Spleen (tissue), 11 donors: ENCODE results near the gene CUL3. TPM values are rescaled to one million over a fixed set of nuclear protein-coding genes. Genes with fewer than 3 reads are reported as not detected.

Experiments used
- DNase-seq: peaks from one replicate; pipeline ENCODE4 v3.0.0-alpha.2; 2020
- H3K27ac ChIP-seq, 8 donors: fragments of 200-600 bp; sonication (generic) in 7 of 8; 1 replicate in 4 of 8; 2 replicates in 4 of 8; pipeline versions ENCODE4 v1.5.0 to v1.8.0; 2016 to 2021; ENCODE audit warnings: inconsistent platforms in 4 of 8, mild to moderate bottlenecking in 4 of 8, moderate library complexity in 1 of 8
- H3K27me3 ChIP-seq, 7 donors: fragments of 200-600 bp; sonication (generic) in 6 of 7; replicated peaks in 1 of 7; 1 replicate in 4 of 7; 2 replicates in 3 of 7; pipeline versions ENCODE4 v1.5.0 to v1.8.0; 2016 to 2021; ENCODE audit warnings: inconsistent platforms in 3 of 7, mild to moderate bottlenecking in 1 of 7
- H3K36me3 ChIP-seq, 6 donors: fragments of 200-600 bp; sonication (generic) in 5 of 6; 1 replicate in 4 of 6; 2 replicates in 2 of 6; pipeline versions ENCODE4 v1.5.0 to v1.8.0; 2016 to 2021; ENCODE audit warnings: inconsistent platforms in 2 of 6
- H3K4me1 ChIP-seq, 6 donors: fragments of 200-600 bp; sonication (generic) in 5 of 6; 1 replicate in 3 of 6; 2 replicates in 3 of 6; pipeline versions ENCODE4 v1.5.0 to v1.8.0; 2016 to 2021; ENCODE audit warnings: inconsistent platforms in 3 of 6
- H3K4me3 ChIP-seq, 8 donors: fragments of 200-600 bp; sonication (generic) in 7 of 8; 1 replicate in 4 of 8; 2 replicates in 4 of 8; pipeline versions ENCODE4 v1.5.0 to v1.8.0; 2016 to 2021; ENCODE audit warnings: inconsistent platforms in 4 of 8, mild to moderate bottlenecking in 4 of 8, moderate library complexity in 2 of 8
- H3K9me3 ChIP-seq, 8 donors: fragments of 200-600 bp; sonication (generic) in 7 of 8; 1 replicate in 4 of 8; 2 replicates in 4 of 8; pipeline versions ENCODE4 v1.5.0 to v1.8.0; 2016 to 2021; ENCODE audit warnings: inconsistent platforms in 4 of 8
- CTCF ChIP-seq, 11 experiments: fragments of 200-600 bp in 7 of 11; fragments of 450-650 bp in 4 of 11; sonication (generic) in 4 of 11; IDR thresholded peaks in 8 of 11; conservative IDR thresholded peaks in 3 of 11; 1 replicate in 7 of 11; 2 replicates in 4 of 11; pipeline versions ENCODE4 v1.4.0 to v1.8.0; 2016 to 2021; ENCODE audit warnings: antibody characterized with exemption in 11 of 11, inconsistent platforms in 4 of 11, mild to moderate bottlenecking in 1 of 11
- POLR2A ChIP-seq, 3 donors: fragments of 450-650 bp; IDR thresholded peaks; one replicate each; pipeline ENCODE4 v1.5.1; 2017; ENCODE audit warnings: antibody characterized with exemption in 3 of 3, mild to moderate bottlenecking in 1 of 3
- POLR2AphosphoS5 ChIP-seq, 3 donors: sonication (generic); formaldehyde crosslinking; IDR thresholded peaks; one replicate each; pipeline ENCODE4 v1.5.1; 2017; ENCODE audit warnings: antibody characterized with exemption in 3 of 3
- WGBS, 5 donors: extraction: QIAGEN DNeasy Blood & Tissue Kit in 3 of 5; methylation state at CpG; one replicate each; pipeline versions ENCODE4 v1.1.5 to v1.1.7; 2013 to 2018; 5-methylcytosine and 5-hydroxymethylcytosine counted together
- intact Hi-C: fragments of 100-400 bp; cut with DNase I; formaldehyde crosslinking; loops from one replicate; pipeline ENCODE4 v1.15.0; 2023; ENCODE audit warnings: low total_unique reads
- polyA plus RNA-seq, 3 donors: library from polyadenylated mRNA; stranded (reverse); fragments of 200-250 nt; gene quantifications; one replicate each; pipeline ENCODE4 v1.2.1, GENCODE V29; 2013
- total RNA-seq, 7 donors: library from RNA; depleted of rRNA in 3 of 7; stranded (reverse); fragments of >200 nt in 3 of 7; fragmentation: NEBNext Ultra II Directional in 4 of 7; extraction: Animal tissue kit (Norgen Biotek cat#: 25700) in 4 of 7; gene quantifications; one replicate each; pipeline versions ENCODE4 v1.1.0 to v1.2.1, GENCODE V29; 2016 to 2021
- donor health status: healthy with polysubstance abuse.
- donor health status: DM: no; HTN: no; CAD: no; lungs with moderate emphysema.
- donor health status: DM: no; HTN: no; CAD: no.
- donor health status: Bipolar disorder and iron deficiency.
- donor health status: healthy.
- donor health status: DM: no; HTN: no; CAD: no.
- donor health status: DM: yes; HTN: yes; CAD: no.

CUL3 gene
- total and polyA plus RNA-seq, 10 donors: 66.0 to 99.7 (median 83.6) TPM

DNA sequence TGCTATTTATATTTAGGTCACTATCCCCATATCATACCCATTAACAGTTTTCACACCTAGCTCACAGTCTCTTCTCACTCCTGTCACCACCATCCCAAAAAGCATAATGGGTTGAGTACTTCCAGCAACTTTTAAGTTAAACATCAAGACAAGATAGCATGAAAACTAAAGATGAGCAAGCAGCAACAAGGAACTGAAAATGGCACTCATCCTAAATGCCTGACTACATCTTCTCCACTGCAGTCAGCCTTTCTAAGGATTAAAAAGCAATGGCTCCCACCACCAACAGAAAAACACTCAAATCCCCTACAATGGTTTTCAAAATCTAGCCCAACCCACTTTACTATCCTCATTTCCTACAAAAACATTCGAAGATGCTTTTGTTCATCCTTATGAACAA is 38.2 kb downstream of the CUL3 start:
- H3K4me1 ChIP-seq: peaks cover 0 to 64% (median 36%) of the 10 kb centered on the region in 6 donors
- no peak overlapping the region for H3K4me3 ChIP-seq
- peaks cover 0 to 17% (median 5%) of the 10 kb centered on the region in 6 donors for H3K36me3 ChIP-seq
- 40 to 100% (median 97%) methylated on average over 1 of the region's 1 CpG for WGBS, 5 donors
- H3K9me3 ChIP-seq: no peaks in the 10 kb centered on the region
- H3K27me3 ChIP-seq: no peaks in the 10 kb centered on the region
- no peak overlapping the region for H3K27ac ChIP-seq
- DNase-seq: no peak
- intact Hi-C loops: no loop called here
- TF ChIP-seq POLR2A (IDR thresholded peaks at IDR 0.05) (no peak), CTCF (IDR thresholded peaks at IDR 0.05 in 8 of 11, conservative IDR thresholded peaks at IDR 0.05 in 3 of 11) (no peak), POLR2AphosphoS5 (IDR thresholded peaks at IDR 0.05) (no peak)

GRCh38 chr2:224545884-224546644 is 39.1 kb downstream of the CUL3 start:
- no peaks in the 10 kb centered on the region for H3K9me3 ChIP-seq
- TF ChIP-seq CTCF (IDR thresholded peaks at IDR 0.05 in 8 of 11, conservative IDR thresholded peaks at IDR 0.05 in 3 of 11) (no peak), POLR2A (IDR thresholded peaks at IDR 0.05) (no peak), POLR2AphosphoS5 (IDR thresholded peaks at IDR 0.05) (no peak)
- H3K27me3 ChIP-seq: no peaks in the 10 kb centered on the region
- peaks cover 0 to 24% (median 5%) of the 10 kb centered on the region in 6 donors for H3K36me3 ChIP-seq
- H3K4me1 ChIP-seq: peaks cover 0 to 64% (median 36%) of the 10 kb centered on the region in 6 donors
- no peak overlapping the region for H3K27ac ChIP-seq
- intact Hi-C loops: no loop called here
- WGBS, 5 donors: 76 to 83% (median 80%) methylated on average over 6 of the region's 6 CpGs
- DNase-seq: no peak
- no peak overlapping the region for H3K4me3 ChIP-seq

DNA sequence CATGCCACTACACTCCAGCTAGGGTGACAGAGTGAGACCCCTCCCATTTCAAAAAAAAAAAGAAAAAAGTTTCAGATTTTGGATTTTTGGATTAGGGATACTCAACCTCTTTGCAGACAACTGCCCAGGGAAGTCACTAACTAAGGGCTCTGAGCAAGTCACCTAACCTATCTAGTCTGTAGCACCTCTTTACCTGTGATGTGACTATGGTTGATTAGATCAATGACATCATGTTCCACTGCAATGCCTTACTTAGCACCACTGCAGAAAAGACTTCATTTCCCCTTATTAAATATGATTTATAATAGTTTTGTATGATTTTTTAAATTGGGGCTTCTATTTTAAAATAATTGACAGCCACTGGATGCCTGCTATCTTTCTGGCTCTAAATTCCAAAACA is 41.2 kb downstream of the CUL3 start:
- H3K36me3 ChIP-seq: peaks cover 0 to 41% (median 5%) of the 10 kb centered on the region in 6 donors
- no peak for DNase-seq
- H3K4me3 ChIP-seq: no peak overlapping the region
- no peak for TF ChIP-seq POLR2AphosphoS5 (IDR thresholded peaks at IDR 0.05)
- no peak for TF ChIP-seq CTCF (IDR thresholded peaks at IDR 0.05 in 8 of 11, conservative IDR thresholded peaks at IDR 0.05 in 3 of 11)
- no peak for TF ChIP-seq POLR2A (IDR thresholded peaks at IDR 0.05)
- H3K9me3 ChIP-seq: no peaks in the 10 kb centered on the region
- no peak overlapping the region for H3K27ac ChIP-seq
- intact Hi-C loops: no loop called here
- no peaks in the 10 kb centered on the region for H3K27me3 ChIP-seq
- H3K4me1 ChIP-seq: peaks cover 0 to 70% (median 37%) of the 10 kb centered on the region in 6 donors

DNA sequence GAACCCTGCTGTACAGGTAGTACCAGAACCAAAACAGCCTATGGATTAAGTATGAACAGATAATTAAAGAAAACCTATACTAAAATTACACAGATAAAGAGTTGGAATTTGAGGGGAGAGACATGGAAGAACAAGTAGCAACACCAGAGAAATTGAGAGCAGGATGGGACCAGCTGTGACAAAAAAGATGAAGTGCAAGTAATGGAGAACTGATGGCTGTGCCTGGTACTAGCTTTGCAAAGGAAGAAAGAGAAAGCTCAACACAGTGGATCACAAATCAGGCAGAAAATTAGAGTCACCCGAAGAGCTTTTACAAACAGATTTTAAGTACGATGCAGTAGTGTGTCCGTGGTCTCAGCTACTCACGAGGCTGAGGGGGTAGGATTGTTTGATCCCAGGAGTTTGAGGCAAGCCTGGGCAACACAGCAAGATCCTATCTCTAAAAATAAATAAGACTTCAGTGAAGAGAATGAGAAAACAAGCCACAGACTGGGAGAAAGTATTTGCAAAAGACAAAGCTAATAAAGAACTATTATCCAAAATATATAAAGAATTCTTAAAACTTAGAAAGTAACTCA is 46.5 kb downstream of the CUL3 start:
- 91 to 97% (median 93%) methylated on average over 4 of the region's 4 CpGs for WGBS, 5 donors
- DNase-seq: no peak
- intact Hi-C loops: no loop called here

More for the DNA sequence above, 46.5 kb downstream of the CUL3 start:
- no peak overlapping the region for H3K27ac ChIP-seq
- no peaks in the 10 kb centered on the region for H3K9me3 ChIP-seq
- H3K4me3 ChIP-seq: no peak overlapping the region
- no peaks in the 10 kb centered on the region for H3K27me3 ChIP-seq
- TF ChIP-seq POLR2AphosphoS5 (IDR thresholded peaks at IDR 0.05): no peak
- TF ChIP-seq POLR2A (IDR thresholded peaks at IDR 0.05): no peak
- no peak for TF ChIP-seq CTCF (IDR thresholded peaks at IDR 0.05 in 8 of 11, conservative IDR thresholded peaks at IDR 0.05 in 3 of 11)
- peaks cover 0 to 57% (median 8%) of the 10 kb centered on the region in 6 donors for H3K4me1 ChIP-seq
- peaks cover 0 to 61% (median 9%) of the 10 kb centered on the region in 6 donors for H3K36me3 ChIP-seq
